Ovary (tissue), 3 donors: ENCODE measurements around the gene ITPRIPL2.

Experiments
- EP300 ChIP-seq: sonication (generic); formaldehyde crosslinking; IDR thresholded peaks from one replicate; pipeline ENCODE4 v1.6.1; 2017; ENCODE audit warnings: antibody characterized with exemption
- POLR2A ChIP-seq: fragments of 450-650 bp; IDR thresholded peaks from one replicate; pipeline ENCODE4 v1.6.1; 2017; ENCODE audit warnings: antibody characterized with exemption, mild to moderate bottlenecking, moderate library complexity
- TF ChIP-seq, protein P1 (sequence below), 3 donors: fragments of 450-650 bp in 2 of 3; fragments of 200-600 bp in 1 of 3; IDR thresholded peaks; one replicate each; pipeline versions ENCODE4 v1.5.1 to v1.8.0; 2016 to 2022; ENCODE audit warnings: antibody characterized with exemption in 3 of 3, mild to moderate bottlenecking in 1 of 3
- donor health status: DM: no; HTN: no; CAD: no.

DNA sequence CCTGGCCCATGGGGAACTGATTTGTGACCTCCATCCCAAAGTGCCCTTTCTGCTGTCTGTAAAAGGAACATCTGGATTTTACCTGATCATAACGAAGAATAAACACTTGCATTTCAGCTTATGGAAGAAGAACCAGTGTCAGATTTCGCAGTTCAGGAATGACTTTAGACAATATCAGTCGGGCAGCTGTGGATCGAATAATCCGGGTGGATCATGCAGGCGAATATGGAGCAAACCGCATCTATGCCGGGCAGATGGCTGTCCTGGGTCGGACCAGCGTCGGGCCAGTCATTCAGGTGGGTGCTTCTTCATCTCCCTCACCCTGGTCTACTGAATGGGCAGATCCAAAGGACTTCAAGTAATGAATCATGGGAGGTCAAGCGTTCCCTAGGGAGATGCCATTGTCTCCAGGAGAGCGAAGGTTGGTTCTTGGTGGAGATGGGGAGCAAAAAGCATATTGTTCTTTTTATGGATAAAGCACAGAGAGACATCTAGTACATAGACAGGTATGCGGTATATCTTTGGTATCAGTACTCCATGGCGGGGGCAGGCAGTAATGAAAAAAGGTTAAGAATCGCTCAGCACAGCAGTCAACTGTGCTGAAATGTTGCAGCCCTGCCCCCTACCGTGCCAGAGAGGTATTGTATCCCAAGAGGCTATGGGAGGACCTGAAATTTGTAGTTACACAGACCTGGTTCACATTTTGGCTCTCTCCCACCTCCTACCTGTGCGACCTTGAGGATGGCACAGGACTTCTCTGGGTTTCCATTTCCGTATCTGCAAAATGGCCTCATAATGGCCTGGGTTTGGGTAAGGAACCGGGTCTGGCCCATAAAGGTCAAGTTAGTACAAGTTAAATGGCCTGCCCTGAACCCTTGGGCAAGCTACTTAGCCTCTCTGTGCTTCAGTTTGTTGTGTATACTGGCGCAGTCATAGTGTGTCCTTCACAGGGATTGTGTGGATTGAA lies 41.7 kb upstream of the ITPRIPL2 start:
- TF ChIP-seq, protein P1, sequence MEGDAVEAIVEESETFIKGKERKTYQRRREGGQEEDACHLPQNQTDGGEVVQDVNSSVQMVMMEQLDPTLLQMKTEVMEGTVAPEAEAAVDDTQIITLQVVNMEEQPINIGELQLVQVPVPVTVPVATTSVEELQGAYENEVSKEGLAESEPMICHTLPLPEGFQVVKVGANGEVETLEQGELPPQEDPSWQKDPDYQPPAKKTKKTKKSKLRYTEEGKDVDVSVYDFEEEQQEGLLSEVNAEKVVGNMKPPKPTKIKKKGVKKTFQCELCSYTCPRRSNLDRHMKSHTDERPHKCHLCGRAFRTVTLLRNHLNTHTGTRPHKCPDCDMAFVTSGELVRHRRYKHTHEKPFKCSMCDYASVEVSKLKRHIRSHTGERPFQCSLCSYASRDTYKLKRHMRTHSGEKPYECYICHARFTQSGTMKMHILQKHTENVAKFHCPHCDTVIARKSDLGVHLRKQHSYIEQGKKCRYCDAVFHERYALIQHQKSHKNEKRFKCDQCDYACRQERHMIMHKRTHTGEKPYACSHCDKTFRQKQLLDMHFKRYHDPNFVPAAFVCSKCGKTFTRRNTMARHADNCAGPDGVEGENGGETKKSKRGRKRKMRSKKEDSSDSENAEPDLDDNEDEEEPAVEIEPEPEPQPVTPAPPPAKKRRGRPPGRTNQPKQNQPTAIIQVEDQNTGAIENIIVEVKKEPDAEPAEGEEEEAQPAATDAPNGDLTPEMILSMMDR (IDR thresholded peaks at IDR 0.05) = no peak
- TF ChIP-seq POLR2A (no peak), EP300 (no peak)
